HEK293 (cell line): Measurements from ENCODE around the gene IFT122.

ENCODE experiments used
- GFI1B ChIP-seq: fragments of 450-650 bp; formaldehyde crosslinking; IDR thresholded peaks from 2 replicates; pipeline ENCODE4 v1.5.1; 2016; ENCODE audit warnings: missing biosample characterization, missing genetic modification characterization
- HOXD13 ChIP-seq: sonication (generic); formaldehyde crosslinking; IDR thresholded peaks from 2 replicates; pipeline ENCODE4 v1.8.0; 2022; ENCODE audit warnings: missing genetic modification reagents, borderline replicate concordance
- KLF7 ChIP-seq: fragments of 450-650 bp; formaldehyde crosslinking; IDR thresholded peaks from 2 replicates; pipeline ENCODE4 v1.5.1; 2016; ENCODE audit warnings: missing biosample characterization, missing genetic modification characterization, borderline replicate concordance
- PRDM1 ChIP-seq: fragments of 450-650 bp; formaldehyde crosslinking; IDR thresholded peaks from 2 replicates; pipeline ENCODE4; 2016; ENCODE audit warnings: missing biosample characterization, missing genetic modification characterization
- SCRT1 ChIP-seq: fragments of 450-650 bp; formaldehyde crosslinking; IDR thresholded peaks from 2 replicates; pipeline ENCODE4 v1.5.1; 2016; ENCODE audit warnings: missing biosample characterization, missing genetic modification characterization, borderline replicate concordance
- ZNF138 ChIP-seq: fragments of 450-650 bp; formaldehyde crosslinking; IDR thresholded peaks from 2 replicates; pipeline ENCODE4 v1.5.1; 2016; ENCODE audit warnings: missing biosample characterization, missing genetic modification characterization, borderline replicate concordance
- ZNF221 ChIP-seq: fragments of 450-650 bp; formaldehyde crosslinking; IDR thresholded peaks from 2 replicates; pipeline ENCODE4 v1.5.1; 2017; ENCODE audit warnings: missing biosample characterization, missing genetic modification characterization, borderline replicate concordance
- ZNF23 ChIP-seq: fragments of 450-650 bp; formaldehyde crosslinking; IDR thresholded peaks from 2 replicates; pipeline ENCODE4 v1.5.1; 2016; ENCODE audit warnings: missing biosample characterization, missing genetic modification characterization, borderline replicate concordance
- ZNF311 ChIP-seq: fragments of 450-650 bp; formaldehyde crosslinking; IDR thresholded peaks from 2 replicates; pipeline ENCODE4 v1.5.1; 2017; ENCODE audit warnings: missing biosample characterization, missing genetic modification characterization, borderline replicate concordance
- ZNF501 ChIP-seq: fragments of 450-650 bp; formaldehyde crosslinking; IDR thresholded peaks from 2 replicates; pipeline ENCODE4 v1.5.1; 2016; ENCODE audit warnings: missing biosample characterization, missing genetic modification characterization
- ZNF530 ChIP-seq: fragments of 450-650 bp; formaldehyde crosslinking; IDR thresholded peaks from 2 replicates; pipeline ENCODE4 v1.5.1; 2016; ENCODE audit warnings: low read depth, missing biosample characterization, missing genetic modification characterization
- ZNF571 ChIP-seq: fragments of 450-650 bp; formaldehyde crosslinking; IDR thresholded peaks from 2 replicates; pipeline ENCODE4 v1.5.0; 2017; ENCODE audit warnings: missing biosample characterization, missing genetic modification characterization
- ZNF600 ChIP-seq: fragments of 450-650 bp; formaldehyde crosslinking; IDR thresholded peaks from 2 replicates; pipeline ENCODE4 v1.5.1; 2016; ENCODE audit warnings: missing biosample characterization, missing genetic modification characterization
- ZNF629 ChIP-seq: fragments of 450-650 bp; formaldehyde crosslinking; IDR thresholded peaks from 2 replicates; pipeline ENCODE4 v1.5.1; 2017; ENCODE audit warnings: missing biosample characterization, missing genetic modification characterization
- ZNF670 ChIP-seq: fragments of 450-650 bp; formaldehyde crosslinking; IDR thresholded peaks from 2 replicates; pipeline ENCODE4 v1.5.1; 2016; ENCODE audit warnings: missing biosample characterization, missing genetic modification characterization, low read depth
- ZNF76 ChIP-seq: fragments of 450-650 bp; formaldehyde crosslinking; IDR thresholded peaks from 2 replicates; pipeline ENCODE4; 2016; ENCODE audit warnings: low read depth, missing biosample characterization, missing genetic modification characterization, borderline replicate concordance
- ZNF777 ChIP-seq: fragments of 450-650 bp; formaldehyde crosslinking; IDR thresholded peaks from 2 replicates; pipeline ENCODE4 v1.5.1; 2017; ENCODE audit warnings: missing biosample characterization, missing genetic modification characterization, borderline replicate concordance
- TF ChIP-seq, protein P1 (sequence below): fragments of 450-650 bp; formaldehyde crosslinking; conservative IDR thresholded peaks from 2 replicates; pipeline ENCODE4 v1.5.1; 2016; ENCODE audit warnings: low read depth, missing biosample characterization, missing genetic modification characterization
- TF ChIP-seq, protein P2 (sequence below): fragments of 450-650 bp; formaldehyde crosslinking; IDR thresholded peaks from 2 replicates; pipeline ENCODE4 v1.5.1; 2016; ENCODE audit warnings: missing biosample characterization, missing genetic modification characterization
- TF ChIP-seq, protein P3 (sequence below): fragments of 450-650 bp; formaldehyde crosslinking; IDR thresholded peaks from 2 replicates; pipeline ENCODE4 v1.5.1; 2017; ENCODE audit warnings: missing biosample characterization, missing genetic modification characterization
- TF ChIP-seq, protein P4 (sequence below): fragments of 450-650 bp; formaldehyde crosslinking; IDR thresholded peaks from 2 replicates; pipeline ENCODE4 v1.5.1; 2016; ENCODE audit warnings: missing biosample characterization, missing genetic modification characterization
- TF ChIP-seq, protein P5 (sequence below): IDR thresholded peaks from 2 replicates; pipeline ENCODE4 v1.6.1; 2011; ENCODE audit warnings: mild to moderate bottlenecking, low read depth, low read length, borderline replicate concordance
- TF ChIP-seq, protein P6 (sequence below): fragments of 450-650 bp; formaldehyde crosslinking; IDR thresholded peaks from 2 replicates; pipeline ENCODE4 v1.5.1; 2016; ENCODE audit warnings: missing biosample characterization, missing genetic modification characterization, borderline replicate concordance

The IFT122 gene

DNA sequence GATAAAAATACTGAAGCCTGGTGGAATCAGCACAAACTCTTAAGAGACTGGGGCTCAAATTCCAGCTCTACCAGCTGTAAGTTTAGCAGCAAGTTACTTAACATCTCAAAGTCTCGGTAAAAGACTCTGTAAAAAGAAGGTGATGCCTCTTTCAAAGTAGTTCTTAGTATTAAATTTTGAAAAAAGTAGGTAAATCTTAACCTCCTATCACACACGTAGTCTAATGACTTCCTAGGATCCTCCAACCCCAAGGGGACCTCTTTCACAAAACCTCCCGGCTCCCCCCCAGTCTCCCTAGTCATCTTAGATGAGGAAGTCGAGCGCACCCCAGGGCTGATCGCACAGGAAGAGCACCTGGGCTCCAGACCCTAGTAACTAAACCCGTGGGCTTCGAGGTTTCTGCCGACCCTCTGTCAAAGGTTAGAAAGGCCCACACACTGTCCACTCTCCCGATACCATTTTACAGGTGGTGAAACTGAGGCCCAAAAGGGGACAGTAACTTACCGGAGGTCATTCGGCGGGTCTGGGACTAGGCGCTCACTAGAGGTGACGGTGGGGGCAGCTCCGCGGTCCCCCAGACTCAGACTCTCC, 703 bp upstream of the IFT122 start (continued):
- TF ChIP-seq, protein P1, sequence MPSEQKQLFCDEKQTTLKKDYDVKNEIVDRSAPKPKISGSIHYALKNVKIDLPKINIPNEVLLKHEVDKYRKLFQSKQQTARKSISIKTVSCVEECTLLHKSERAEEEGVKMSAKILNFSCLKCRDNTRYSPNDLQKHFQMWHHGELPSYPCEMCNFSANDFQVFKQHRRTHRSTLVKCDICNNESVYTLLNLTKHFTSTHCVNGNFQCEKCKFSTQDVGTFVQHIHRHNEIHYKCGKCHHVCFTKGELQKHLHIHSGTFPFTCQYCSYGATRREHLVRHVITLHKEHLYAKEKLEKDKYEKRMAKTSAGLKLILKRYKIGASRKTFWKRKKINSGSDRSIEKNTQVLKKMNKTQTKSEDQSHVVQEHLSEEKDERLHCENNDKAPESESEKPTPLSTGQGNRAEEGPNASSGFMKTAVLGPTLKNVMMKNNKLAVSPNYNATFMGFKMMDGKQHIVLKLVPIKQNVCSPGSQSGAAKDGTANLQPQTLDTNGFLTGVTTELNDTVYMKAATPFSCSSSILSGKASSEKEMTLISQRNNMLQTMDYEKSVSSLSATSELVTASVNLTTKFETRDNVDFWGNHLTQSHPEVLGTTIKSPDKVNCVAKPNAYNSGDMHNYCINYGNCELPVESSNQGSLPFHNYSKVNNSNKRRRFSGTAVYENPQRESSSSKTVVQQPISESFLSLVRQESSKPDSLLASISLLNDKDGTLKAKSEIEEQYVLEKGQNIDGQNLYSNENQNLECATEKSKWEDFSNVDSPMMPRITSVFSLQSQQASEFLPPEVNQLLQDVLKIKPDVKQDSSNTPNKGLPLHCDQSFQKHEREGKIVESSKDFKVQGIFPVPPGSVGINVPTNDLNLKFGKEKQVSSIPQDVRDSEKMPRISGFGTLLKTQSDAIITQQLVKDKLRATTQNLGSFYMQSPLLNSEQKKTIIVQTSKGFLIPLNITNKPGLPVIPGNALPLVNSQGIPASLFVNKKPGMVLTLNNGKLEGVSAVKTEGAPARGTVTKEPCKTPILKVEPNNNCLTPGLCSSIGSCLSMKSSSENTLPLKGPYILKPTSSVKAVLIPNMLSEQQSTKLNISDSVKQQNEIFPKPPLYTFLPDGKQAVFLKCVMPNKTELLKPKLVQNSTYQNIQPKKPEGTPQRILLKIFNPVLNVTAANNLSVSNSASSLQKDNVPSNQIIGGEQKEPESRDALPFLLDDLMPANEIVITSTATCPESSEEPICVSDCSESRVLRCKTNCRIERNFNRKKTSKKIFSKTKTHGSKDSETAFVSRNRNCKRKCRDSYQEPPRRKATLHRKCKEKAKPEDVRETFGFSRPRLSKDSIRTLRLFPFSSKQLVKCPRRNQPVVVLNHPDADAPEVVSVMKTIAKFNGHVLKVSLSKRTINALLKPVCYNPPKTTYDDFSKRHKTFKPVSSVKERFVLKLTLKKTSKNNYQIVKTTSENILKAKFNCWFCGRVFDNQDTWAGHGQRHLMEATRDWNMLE (tag by site-specific recombination), result no peak
- no peak for TF ChIP-seq ZNF221 (tag by site-specific recombination)
- TF ChIP-seq PRDM1 (tag by site-specific recombination), result no peak
- TF ChIP-seq SCRT1 (tag by site-specific recombination), result no peak
- TF ChIP-seq ZNF501 (tag by site-specific recombination), result peak; percentile 32; the same call in 1 of the 2 replicates
- TF ChIP-seq ZNF76, result no peak
- TF ChIP-seq, protein P2, sequence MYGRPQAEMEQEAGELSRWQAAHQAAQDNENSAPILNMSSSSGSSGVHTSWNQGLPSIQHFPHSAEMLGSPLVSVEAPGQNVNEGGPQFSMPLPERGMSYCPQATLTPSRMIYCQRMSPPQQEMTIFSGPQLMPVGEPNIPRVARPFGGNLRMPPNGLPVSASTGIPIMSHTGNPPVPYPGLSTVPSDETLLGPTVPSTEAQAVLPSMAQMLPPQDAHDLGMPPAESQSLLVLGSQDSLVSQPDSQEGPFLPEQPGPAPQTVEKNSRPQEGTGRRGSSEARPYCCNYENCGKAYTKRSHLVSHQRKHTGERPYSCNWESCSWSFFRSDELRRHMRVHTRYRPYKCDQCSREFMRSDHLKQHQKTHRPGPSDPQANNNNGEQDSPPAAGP (tag by site-specific recombination), result 0 out of 2 replicates have a peak, but pooled peaks have one; percentile 41
- TF ChIP-seq ZNF600 (tag by site-specific recombination), result no peak
- no peak for TF ChIP-seq ZNF138
- TF ChIP-seq ZNF670 (tag by site-specific recombination), result no peak
- TF ChIP-seq, protein P3, sequence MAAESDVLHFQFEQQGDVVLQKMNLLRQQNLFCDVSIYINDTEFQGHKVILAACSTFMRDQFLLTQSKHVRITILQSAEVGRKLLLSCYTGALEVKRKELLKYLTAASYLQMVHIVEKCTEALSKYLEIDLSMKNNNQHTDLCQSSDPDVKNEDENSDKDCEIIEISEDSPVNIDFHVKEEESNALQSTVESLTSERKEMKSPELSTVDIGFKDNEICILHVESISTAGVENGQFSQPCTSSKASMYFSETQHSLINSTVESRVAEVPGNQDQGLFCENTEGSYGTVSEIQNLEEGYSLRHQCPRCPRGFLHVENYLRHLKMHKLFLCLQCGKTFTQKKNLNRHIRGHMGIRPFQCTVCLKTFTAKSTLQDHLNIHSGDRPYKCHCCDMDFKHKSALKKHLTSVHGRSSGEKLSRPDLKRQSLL, result no peak
- no peak for TF ChIP-seq ZNF23
- TF ChIP-seq GFI1B (tag by site-specific recombination), result no peak
- TF ChIP-seq ZNF571 (tag by site-specific recombination), result no peak
- peak; percentile 23; the same call in 1 of the 2 replicates for TF ChIP-seq ZNF629 (tag by site-specific recombination)
- no peak for TF ChIP-seq KLF7
- TF ChIP-seq, protein P4, sequence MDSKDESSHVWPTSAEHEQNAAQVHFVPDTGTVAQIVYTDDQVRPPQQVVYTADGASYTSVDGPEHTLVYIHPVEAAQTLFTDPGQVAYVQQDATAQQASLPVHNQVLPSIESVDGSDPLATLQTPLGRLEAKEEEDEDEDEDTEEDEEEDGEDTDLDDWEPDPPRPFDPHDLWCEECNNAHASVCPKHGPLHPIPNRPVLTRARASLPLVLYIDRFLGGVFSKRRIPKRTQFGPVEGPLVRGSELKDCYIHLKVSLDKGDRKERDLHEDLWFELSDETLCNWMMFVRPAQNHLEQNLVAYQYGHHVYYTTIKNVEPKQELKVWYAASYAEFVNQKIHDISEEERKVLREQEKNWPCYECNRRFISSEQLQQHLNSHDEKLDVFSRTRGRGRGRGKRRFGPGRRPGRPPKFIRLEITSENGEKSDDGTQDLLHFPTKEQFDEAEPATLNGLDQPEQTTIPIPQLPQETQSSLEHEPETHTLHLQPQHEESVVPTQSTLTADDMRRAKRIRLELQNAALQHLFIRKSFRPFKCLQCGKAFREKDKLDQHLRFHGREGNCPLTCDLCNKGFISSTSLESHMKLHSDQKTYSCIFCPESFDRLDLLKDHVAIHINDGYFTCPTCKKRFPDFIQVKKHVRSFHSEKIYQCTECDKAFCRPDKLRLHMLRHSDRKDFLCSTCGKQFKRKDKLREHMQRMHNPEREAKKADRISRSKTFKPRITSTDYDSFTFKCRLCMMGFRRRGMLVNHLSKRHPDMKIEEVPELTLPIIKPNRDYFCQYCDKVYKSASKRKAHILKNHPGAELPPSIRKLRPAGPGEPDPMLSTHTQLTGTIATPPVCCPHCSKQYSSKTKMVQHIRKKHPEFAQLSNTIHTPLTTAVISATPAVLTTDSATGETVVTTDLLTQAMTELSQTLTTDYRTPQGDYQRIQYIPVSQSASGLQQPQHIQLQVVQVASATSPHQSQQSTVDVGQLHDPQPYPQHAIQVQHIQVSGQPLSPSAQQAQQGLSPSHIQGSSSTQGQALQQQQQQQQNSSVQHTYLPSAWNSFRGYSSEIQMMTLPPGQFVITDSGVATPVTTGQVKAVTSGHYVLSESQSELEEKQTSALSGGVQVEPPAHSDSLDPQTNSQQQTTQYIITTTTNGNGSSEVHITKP, result peak; percentile 67
- TF ChIP-seq ZNF311 (tag by site-specific recombination), result no peak
- TF ChIP-seq, protein P5, sequence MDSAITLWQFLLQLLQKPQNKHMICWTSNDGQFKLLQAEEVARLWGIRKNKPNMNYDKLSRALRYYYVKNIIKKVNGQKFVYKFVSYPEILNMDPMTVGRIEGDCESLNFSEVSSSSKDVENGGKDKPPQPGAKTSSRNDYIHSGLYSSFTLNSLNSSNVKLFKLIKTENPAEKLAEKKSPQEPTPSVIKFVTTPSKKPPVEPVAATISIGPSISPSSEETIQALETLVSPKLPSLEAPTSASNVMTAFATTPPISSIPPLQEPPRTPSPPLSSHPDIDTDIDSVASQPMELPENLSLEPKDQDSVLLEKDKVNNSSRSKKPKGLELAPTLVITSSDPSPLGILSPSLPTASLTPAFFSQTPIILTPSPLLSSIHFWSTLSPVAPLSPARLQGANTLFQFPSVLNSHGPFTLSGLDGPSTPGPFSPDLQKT, result no peak
- TF ChIP-seq, protein P6, sequence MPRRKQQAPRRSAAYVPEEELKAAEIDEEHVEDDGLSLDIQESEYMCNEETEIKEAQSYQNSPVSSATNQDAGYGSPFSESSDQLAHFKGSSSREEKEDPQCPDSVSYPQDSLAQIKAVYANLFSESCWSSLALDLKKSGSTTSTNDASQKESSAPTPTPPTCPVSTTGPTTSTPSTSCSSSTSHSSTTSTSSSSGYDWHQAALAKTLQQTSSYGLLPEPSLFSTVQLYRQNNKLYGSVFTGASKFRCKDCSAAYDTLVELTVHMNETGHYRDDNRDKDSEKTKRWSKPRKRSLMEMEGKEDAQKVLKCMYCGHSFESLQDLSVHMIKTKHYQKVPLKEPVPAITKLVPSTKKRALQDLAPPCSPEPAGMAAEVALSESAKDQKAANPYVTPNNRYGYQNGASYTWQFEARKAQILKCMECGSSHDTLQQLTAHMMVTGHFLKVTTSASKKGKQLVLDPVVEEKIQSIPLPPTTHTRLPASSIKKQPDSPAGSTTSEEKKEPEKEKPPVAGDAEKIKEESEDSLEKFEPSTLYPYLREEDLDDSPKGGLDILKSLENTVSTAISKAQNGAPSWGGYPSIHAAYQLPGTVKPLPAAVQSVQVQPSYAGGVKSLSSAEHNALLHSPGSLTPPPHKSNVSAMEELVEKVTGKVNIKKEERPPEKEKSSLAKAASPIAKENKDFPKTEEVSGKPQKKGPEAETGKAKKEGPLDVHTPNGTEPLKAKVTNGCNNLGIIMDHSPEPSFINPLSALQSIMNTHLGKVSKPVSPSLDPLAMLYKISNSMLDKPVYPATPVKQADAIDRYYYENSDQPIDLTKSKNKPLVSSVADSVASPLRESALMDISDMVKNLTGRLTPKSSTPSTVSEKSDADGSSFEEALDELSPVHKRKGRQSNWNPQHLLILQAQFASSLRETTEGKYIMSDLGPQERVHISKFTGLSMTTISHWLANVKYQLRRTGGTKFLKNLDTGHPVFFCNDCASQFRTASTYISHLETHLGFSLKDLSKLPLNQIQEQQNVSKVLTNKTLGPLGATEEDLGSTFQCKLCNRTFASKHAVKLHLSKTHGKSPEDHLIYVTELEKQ, result no peak
- TF ChIP-seq ZNF530 (tag by site-specific recombination), result no peak
- TF ChIP-seq ZNF777 (tag by site-specific recombination), result no peak; the same call in 1 of the 2 replicates
- no peak for TF ChIP-seq HOXD13 (CRISPR knock-in tag)
